Measurements from ENCODE around the gene SORCS3.

The SORCS3 gene

DNA sequence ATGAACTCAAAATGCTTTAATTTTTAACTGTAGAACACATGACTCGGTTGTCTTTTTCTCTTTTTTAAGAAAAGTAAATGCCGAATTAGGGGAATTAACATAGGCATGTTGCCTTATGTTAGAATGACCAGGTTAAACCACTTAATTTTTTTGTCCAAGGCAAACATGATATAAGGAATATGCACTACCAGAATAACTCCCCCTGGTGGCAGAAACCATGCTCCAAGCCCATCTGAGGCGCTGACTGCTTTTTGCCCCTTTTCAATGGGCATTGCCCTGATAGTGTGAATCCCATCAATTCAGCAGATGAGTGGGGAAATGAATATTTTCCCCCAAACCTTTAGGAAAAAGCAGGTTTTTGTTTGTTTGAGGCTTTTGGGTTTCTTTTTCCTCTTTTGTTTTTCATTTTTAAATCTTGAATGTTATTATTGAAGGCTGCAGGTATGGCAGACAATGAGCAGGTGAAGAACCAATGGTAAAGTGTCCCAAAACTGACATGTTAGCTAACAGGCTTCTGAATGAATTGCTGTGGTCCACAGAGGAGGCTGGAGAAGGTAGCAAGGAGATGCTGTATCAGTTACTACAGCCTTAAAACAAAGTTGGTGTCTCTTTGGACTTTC, 284.3 kb downstream of the SORCS3 start:
- H3K4me3 ChIP-seq, result no peak overlapping the region
- no peaks in the 10 kb centered on the region for H3K4me1 ChIP-seq
- H3K9me3 ChIP-seq (replicated peaks in 1 of 11), result no peaks in the 10 kb centered on the region
- H3K36me3 ChIP-seq, result no peaks in the 10 kb centered on the region
- no peak for TF ChIP-seq Cebpa-rat (IDR thresholded peaks at IDR 0.05)
- H3K4me2 ChIP-seq, result no peak overlapping the region
- no peaks in the 10 kb centered on the region for H4K20me1 ChIP-seq
- no peaks in the 10 kb centered on the region for H3K27me3 ChIP-seq
- no peak overlapping the region for H3K9ac ChIP-seq
- no peak overlapping the region for H3K27ac ChIP-seq

- TF ChIP-seq Cebpa-rat (IDR thresholded peaks at IDR 0.05), result no peak
- no peaks in the 10 kb centered on the region for H4K20me1 ChIP-seq
- no peaks in the 10 kb centered on the region for H3K9me3 ChIP-seq (replicated peaks in 1 of 11)
- no peak overlapping the region for H3K9ac ChIP-seq
- H3K27me3 ChIP-seq, result no peaks in the 10 kb centered on the region
- 0 out of 20 replicates have a peak, but pooled peaks cover 0 to 3% (median 0%) of the 10 kb centered on the region in 10 experiments for H3K4me1 ChIP-seq
- H3K27ac ChIP-seq, result no peak overlapping the region
- no peak overlapping the region for H3K4me3 ChIP-seq
- H3K36me3 ChIP-seq, result no peaks in the 10 kb centered on the region
- H3K4me2 ChIP-seq, result no peak overlapping the region
Observed at GRCh38 chr10:104928734-104929133, 287.6 kb downstream of the SORCS3 start.

- Histone ChIP-seq H3K4me3 (no peak overlapping the region), H3K4me1 (0 out of 20 replicates have a peak, but pooled peaks cover 0 to 3% (median 0%) of the 10 kb centered on the region in 10 experiments), H3K36me3 (no peaks in the 10 kb centered on the region), H3K27ac (no peak overlapping the region), H3K9ac (no peak overlapping the region), H3K9me3 (replicated peaks in 1 of 11) (no peaks in the 10 kb centered on the region), H3K4me2 (no peak overlapping the region; a peak in 1 of 22 replicates), H3K27me3 (no peaks in the 10 kb centered on the region), H4K20me1 (no peaks in the 10 kb centered on the region)
- TF ChIP-seq Cebpa-rat (IDR thresholded peaks at IDR 0.05), result no peak
Observed at GRCh38 chr10:104931612-104932134, 290.6 kb downstream of the SORCS3 start.

DNA sequence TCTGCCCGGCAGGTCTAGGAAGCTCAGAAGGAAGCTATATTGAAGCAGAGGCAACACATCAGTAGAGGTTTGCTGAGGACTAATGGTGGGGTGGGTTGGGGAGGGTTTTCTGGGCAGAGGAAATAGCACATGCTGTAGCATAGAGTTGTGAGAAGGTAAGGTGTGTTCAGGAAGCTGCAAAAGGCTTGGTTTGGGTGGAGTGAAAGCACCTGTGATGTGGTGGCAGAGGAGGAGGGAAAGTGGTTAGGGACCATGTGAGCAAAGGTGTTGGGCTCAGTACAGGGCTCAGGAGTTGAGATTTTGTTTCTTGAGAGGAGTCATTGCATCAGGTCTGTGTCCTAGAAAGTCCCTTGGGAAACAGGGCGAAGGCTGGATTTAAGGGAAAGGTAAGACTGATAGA, 294.6 kb downstream of the SORCS3 start:
- no peak overlapping the region for H3K9ac ChIP-seq
- no peak overlapping the region for H3K4me2 ChIP-seq
- no peaks in the 10 kb centered on the region for H3K36me3 ChIP-seq
- no peak overlapping the region for H3K27ac ChIP-seq
- no peaks in the 10 kb centered on the region for H3K9me3 ChIP-seq (replicated peaks in 1 of 11)
- 0 out of 20 replicates have a peak, but pooled peaks cover 0 to 3% (median 0%) of the 10 kb centered on the region in 10 experiments for H3K4me1 ChIP-seq
- no peak for TF ChIP-seq Cebpa-rat (IDR thresholded peaks at IDR 0.05)
- H3K4me3 ChIP-seq, result no peak overlapping the region
- H4K20me1 ChIP-seq, result no peaks in the 10 kb centered on the region
- no peaks in the 10 kb centered on the region for H3K27me3 ChIP-seq

DNA sequence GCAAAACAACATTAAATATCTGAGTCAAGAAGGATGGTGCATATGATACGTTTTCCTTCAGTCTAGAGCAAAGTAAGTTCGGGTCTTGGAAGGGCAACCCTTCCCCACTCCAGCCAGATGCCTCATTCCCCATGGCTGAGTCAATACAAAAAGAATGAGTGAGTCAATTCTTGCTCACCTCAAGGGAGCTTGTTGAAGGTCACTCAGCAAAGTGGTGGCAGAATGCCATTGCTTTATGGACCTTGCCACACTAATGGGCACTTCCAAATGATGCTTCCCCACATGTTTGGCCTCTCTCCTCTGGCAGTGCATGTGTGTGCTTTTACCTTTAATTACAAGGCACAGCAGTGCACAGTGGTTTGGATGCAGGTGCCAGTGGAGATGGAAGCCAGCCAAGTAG, 296.5 kb downstream of the SORCS3 start:
- Histone ChIP-seq H3K4me3 (no peak overlapping the region), H3K9ac (no peak overlapping the region), H3K4me2 (no peak overlapping the region), H3K9me3 (replicated peaks in 1 of 11) (no peaks in the 10 kb centered on the region), H3K27me3 (no peaks in the 10 kb centered on the region), H3K36me3 (no peaks in the 10 kb centered on the region), H3K4me1 (no peaks in the 10 kb centered on the region), H4K20me1 (no peaks in the 10 kb centered on the region), H3K27ac (no peak overlapping the region)
- TF ChIP-seq Cebpa-rat (IDR thresholded peaks at IDR 0.05), result no peak

GRCh38 chr10:104938031-104938430, 296.9 kb downstream of the SORCS3 start:
- no peak for TF ChIP-seq Cebpa-rat (IDR thresholded peaks at IDR 0.05)
- no peak overlapping the region for H3K9ac ChIP-seq
- H3K4me1 ChIP-seq, result no peaks in the 10 kb centered on the region
- H3K27me3 ChIP-seq, result no peaks in the 10 kb centered on the region
- H4K20me1 ChIP-seq, result no peaks in the 10 kb centered on the region
- H3K4me2 ChIP-seq, result no peak overlapping the region
- H3K27ac ChIP-seq, result no peak overlapping the region
- no peaks in the 10 kb centered on the region for H3K36me3 ChIP-seq
- no peak overlapping the region for H3K4me3 ChIP-seq
- H3K9me3 ChIP-seq (replicated peaks in 1 of 11), result no peaks in the 10 kb centered on the region

GRCh38 chr10:104941662-104942061, 300.6 kb downstream of the SORCS3 start:
- H3K36me3 ChIP-seq, result no peaks in the 10 kb centered on the region
- no peak overlapping the region for H3K4me2 ChIP-seq
- H3K9ac ChIP-seq, result no peak overlapping the region
- H3K27ac ChIP-seq, result no peak overlapping the region
- TF ChIP-seq Cebpa-rat (IDR thresholded peaks at IDR 0.05), result no peak
- peaks cover 0 to 7% (median 0%) of the 10 kb centered on the region in 10 experiments; a peak in 2 of 20 replicates for H3K4me1 ChIP-seq
- no peak overlapping the region for H3K4me3 ChIP-seq
- no peaks in the 10 kb centered on the region for H3K27me3 ChIP-seq
- no peaks in the 10 kb centered on the region for H4K20me1 ChIP-seq
- H3K9me3 ChIP-seq (replicated peaks in 1 of 11), result no peaks in the 10 kb centered on the region

GRCh38 chr10:104947314-104947713, 306.2 kb downstream of the SORCS3 start:
- TF ChIP-seq Cebpa-rat (IDR thresholded peaks at IDR 0.05), result no peak
- no peaks in the 10 kb centered on the region for H3K27me3 ChIP-seq
- H3K36me3 ChIP-seq, result no peaks in the 10 kb centered on the region

GRCh38 chr10:104957178-104957841, 316.2 kb downstream of the SORCS3 start:
- Histone ChIP-seq H3K4me3 (no peak overlapping the region), H4K20me1 (no peaks in the 10 kb centered on the region), H3K9me3 (replicated peaks in 1 of 11) (peaks cover 0 to 6% (median 0%) of the 10 kb centered on the region in 11 experiments; a peak in 1 of 22 replicates), H3K36me3 (no peaks in the 10 kb centered on the region), H3K4me1 (no peaks in the 10 kb centered on the region), H3K4me2 (no peak overlapping the region), H3K9ac (no peak overlapping the region), H3K27me3 (no peaks in the 10 kb centered on the region), H3K27ac (no peak overlapping the region)
- no peak for TF ChIP-seq Cebpa-rat (IDR thresholded peaks at IDR 0.05)

More at GRCh38 chr10:104947314-104947713, 306.2 kb downstream of the SORCS3 start:
- no peaks in the 10 kb centered on the region for H4K20me1 ChIP-seq
- no peak overlapping the region for H3K27ac ChIP-seq
- no peaks in the 10 kb centered on the region for H3K9me3 ChIP-seq (replicated peaks in 1 of 11)
- no peak overlapping the region for H3K4me3 ChIP-seq
- peaks cover 0 to 7% (median 0%) of the 10 kb centered on the region in 10 experiments; a peak in 2 of 20 replicates for H3K4me1 ChIP-seq
- no peak overlapping the region for H3K4me2 ChIP-seq
- H3K9ac ChIP-seq, result no peak overlapping the region
